Brain pericyte (primary cell): ENCODE measurements around the gene AP2A2.

Experiments
- DNase-seq: peaks from one replicate; pipeline ENCODE4 v3.0.0-alpha.2; 2012; ENCODE audit warnings: low read depth, low spot score

The AP2A2 gene

DNA sequence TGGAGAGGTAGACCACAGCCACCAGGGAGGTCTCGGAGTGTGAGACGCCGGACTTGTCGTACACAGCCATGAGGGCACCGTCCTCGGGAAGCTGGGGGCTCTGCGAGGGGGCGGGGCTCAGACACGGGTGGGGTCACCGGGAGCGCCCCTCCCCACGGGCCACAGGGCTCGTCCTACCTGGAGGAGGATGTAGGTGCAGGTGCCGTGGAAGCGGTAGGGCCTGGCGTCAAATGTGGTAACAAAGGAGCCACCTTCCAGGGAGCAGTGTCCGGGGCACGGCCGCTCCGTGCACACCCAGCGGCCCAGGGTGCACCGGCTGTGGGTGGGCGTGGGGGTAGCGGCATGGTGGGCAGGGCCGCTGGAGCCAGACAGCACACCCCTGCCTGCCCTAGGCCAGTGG, 103.4 kb downstream of the AP2A2 start:
- DNase-seq, result no peak

DNA sequence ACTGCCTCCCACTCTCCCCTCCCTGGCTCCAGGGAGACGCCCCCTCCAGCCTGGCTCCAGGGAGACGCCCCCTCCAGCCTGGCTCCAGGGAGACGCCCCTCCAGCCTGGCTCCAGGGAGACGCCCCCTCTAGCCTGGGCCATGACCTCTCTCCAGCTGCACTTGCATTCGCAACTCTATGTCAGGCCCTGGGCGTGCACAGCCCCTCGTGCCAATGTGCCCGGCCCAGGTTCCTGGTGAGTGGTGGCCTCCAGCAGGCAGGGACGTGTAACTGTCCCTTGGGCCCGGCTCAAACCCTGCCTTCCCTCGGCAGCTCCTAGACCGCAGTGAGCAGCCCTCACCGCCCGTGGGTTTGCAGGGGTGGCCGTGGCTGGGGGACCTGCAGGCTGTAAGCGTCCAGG, 104.0 kb downstream of the AP2A2 start:
- DNase-seq, result no peak

DNA sequence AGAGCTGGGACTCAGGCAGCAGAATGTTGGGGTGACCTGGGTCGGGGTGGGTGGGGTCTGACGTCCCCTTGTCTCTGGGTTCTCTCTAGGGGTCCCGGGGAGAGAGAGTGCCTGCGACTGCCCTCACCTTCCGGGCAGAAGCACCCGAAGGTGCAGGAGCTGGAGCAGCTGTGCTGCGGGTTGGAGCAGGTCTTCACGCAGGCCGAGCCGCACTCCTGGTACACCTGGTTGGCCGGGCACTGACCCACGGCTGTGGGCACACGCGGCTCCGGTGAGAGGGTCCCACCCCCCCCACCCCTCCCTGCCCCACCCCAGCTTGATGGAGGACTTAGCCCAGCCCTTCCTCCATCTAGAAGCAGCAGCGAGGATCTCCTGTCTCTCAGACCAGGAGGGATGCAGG, 104.4 kb downstream of the AP2A2 start:
- DNase-seq, result no peak

DNA sequence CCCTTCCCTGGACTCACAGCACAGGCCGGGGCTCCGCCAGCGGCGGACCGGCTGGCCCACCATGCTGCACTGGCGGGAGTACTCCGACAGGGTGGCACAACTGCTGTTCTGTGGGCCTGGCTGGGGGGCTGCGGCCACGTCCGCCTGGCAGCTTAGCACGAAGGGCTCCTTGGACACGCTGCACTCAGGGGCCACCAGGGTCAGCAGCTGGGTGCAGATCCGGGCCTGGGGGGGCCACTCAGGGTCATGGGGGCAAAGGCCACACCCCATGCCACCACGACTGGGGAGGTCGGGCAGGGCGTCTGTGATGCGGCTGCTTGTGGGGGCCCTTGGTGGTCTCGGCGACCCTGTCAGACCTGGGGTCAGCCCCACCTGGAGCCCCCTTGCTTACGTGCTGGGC, 104.9 kb downstream of the AP2A2 start:
- no peak for DNase-seq

DNA sequence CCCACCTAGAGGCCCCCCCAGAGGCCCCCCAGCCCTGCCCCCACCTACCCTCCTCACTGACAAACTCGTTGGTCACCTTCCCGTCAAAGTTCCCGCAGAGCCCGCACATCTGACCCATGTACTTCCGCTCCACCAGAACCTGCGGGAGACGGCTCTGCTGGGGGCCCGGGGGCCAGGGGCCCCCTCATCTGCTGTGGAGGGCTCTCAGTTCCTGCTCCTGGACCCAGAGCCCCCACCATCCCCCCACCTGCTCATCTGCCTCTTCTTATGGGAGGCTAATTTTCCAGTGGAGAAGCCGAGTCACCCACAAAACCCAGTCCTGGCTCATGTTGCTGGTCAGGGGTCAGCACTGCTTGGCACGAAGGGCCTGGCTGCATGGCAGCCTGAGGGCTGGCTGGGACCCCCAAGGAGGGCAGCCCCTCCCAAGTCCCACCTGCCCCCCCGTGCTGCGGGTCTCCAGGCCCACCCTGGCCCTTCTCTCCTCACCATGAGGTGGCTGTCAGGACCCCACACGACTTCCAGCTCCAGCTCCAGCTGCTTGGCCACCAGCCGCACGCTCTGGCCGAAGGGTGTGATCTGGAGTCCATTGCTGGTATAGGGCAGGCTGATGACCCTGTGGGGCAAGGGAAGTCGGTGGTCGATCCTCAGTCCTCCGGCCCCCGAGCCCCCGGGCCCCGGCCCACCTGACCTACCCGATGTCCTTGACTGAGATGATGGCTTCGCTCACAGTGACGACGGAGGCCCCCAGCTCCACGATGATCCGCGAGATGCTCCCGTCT, 105.6 kb downstream of the AP2A2 start:
- DNase-seq, result no peak

DNA sequence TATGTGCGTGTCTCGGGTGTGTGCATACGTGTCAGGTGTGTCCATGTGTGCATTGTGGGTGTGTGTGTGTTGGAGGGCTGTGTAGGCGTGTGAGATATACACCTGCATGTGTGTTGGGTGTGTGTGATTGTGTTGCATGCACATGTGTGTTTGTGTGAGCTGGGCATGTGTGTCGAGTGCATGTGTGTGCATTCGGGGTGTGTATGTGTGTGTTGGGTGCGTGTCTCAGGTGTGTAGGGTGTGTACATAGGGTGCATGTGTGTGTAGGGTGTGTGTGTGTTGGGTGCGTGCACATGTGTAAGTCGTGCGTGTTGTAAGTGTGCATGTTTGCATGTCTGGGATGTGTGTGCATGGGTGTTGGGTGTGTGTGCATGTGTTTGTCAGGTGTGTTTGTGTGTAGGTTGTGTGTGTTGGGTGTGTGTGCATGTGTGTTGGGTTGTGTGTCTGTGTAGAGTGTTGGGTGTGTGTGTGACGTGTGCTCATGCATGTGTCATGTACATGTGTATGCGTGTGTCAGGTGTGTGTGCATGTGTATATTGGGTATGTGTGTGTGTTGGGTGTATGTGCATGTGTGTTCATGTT, 106.7 kb downstream of the AP2A2 start:
- DNase-seq, result no peak

DNA sequence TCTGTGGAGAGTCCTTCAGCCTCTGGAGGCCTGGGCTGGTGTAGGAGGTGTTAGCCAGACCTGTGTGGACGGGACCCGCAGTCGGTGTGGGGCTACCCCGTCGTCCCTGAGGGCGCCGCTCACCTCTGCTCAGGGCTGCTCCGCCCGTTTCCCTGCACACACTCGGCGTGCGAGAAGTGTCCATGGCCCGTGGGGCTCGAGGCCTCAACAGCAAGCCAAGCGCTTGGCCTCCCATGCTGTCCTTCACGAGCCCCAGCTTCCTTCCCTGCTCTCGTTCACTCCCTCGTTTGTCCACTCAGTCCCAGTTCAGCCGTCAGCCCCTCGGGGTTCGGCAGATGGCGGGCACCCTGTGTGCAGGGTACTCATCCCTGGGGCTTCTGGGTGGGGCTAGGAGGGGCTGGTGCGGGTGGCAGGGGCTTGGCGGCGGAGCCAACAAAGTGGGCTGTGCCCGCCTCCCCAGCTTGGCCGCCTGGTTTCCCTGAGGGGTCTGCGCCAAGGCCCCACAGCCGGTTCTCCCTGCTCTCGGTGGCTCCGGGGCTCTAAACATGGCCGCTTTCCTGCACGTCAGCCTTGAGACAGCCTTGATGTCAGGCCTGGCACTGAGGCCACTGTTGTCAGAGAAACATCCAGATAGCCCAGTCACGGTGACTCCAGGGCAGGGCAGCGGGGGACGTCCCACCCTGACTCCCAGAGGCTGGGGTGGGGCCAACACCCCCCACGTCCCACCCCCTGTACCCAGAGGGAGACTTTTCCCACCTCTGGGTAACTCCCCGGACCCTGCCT, 107.5 kb downstream of the AP2A2 start:
- no peak for DNase-seq

DNA sequence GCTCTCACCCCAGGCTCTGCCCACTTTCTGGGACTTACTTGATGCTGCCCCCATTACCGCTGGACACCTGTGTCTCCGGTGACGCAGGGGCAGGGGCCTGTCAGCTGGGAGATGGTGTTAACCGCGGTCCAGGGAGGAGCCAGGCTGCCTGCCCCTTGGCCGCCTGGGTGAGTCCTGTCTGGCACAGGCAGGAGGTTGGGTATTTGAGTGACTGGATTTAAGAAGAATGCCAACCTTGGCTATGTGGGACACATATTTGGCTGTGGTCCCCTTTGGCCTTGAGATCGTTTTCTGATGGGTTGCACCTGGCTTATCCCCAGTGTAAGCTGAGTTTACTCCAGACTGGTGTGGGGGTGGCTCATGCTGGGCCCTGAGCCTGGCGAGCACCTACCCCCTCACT, 108.3 kb downstream of the AP2A2 start:
- DNase-seq, result no peak

DNA sequence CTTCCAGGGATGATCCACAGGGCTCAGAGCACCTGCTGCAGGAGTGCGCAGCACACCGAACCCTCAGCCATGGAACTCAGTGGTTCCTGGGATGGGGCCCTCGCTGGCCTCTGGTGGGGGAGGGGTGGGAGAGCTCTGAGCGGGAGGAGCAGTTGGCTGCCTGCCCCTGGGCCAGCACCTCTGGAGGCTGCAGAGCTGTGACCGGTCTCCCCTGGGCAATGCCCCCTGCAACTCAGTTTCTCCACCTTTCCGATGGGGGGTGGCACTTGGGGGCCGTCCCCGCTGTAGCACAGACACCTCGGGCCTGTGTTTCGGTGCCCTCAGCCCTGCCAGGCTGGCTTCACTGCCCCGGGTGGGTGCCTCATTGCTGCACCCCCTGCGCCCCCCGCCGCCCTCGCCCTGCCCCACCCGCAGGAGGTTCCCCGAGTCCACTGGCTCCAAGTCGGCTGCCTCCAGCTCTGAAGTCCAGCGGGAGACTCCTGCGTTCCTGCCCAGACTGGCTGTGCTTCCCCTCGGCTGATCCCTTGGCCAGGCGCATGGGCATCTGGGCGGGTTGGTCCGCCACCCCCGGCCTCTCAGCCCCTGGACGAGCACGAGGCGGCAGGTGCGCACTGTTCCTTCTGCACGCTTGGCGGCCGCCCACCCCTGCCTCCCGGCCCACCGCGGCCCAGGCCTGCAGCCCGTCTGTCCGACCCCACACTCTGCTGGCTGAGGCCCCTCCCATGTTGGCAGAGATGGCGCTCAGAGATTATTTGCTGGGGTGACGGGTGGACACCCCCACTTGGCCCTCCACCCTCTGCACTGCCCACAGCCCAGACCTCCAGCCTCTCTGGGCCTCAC, 109.0 kb downstream of the AP2A2 start:
- DNase-seq, result no peak

DNA sequence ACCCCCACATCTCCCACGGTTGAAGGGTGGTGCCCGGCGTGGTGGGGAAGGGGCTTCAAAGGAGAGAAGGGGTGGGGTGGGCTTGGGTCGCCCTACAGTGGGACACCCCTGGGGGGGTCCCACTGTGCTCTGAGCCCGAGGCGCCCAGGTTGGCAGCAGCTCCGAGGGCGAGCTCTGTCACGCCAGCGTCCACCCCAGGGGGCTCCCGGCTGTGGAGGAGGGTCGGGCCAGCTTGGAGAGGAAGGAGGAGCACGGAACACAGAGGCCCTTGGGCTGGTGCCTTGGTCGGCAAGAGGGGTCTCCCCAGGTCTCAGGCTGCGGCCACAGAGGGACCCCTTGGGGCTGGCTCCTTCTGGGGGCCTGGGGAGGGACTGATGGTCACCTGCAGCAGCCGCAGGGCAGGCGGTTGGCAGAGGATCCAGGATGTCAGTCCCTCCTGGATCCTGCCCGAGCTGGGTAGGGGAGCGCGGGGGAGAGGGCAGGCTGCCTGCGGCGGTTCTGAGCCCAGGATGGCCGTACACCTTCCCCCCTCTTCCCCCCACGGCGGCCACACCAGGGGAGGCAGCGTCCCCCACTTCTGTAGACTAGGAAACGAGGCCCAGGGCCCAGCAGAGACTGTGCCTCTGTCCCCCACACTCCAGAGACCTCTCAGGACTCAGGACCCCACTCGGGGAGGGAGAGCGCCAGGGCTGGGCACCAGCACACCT, 110.1 kb downstream of the AP2A2 start:
- DNase-seq, result no peak

DNA sequence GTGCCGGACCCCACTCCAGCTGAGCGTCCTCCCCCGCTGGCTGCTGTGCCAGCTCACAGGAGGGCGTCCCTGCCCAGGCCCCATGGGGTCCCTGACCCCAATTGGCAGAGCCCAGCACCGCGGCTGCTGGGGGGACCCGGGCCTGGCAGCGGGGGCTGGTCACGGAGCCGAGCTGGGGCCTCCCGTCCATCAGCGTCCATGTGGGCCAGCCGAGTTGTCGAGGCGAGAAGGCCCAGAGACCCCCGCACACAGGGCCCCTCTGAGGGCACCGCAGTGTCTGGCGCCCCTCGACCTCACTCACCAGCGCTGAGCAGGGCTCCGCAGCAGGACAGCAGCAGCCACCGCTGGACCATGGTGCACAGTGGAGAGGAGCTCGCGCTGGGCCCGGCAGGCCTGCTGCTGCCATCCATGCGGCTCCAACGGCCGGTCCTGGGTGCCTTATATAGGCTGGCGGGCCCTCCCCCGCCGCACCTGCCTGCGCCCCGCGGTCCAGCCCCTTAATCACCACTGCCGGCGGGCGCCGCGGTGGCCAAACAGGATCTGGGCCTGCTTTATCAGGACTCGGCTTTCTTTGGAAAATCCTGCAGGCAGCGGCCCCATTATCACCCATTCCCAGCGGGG, 110.7 kb downstream of the AP2A2 start, which contains the start of gene MUC6:
Gene MUC6 (minus strand): TSS at position 416 of the 621 bp plus-strand sequence. CDS start 63 bp downstream, at position 353.
- no peak for DNase-seq

DNA sequence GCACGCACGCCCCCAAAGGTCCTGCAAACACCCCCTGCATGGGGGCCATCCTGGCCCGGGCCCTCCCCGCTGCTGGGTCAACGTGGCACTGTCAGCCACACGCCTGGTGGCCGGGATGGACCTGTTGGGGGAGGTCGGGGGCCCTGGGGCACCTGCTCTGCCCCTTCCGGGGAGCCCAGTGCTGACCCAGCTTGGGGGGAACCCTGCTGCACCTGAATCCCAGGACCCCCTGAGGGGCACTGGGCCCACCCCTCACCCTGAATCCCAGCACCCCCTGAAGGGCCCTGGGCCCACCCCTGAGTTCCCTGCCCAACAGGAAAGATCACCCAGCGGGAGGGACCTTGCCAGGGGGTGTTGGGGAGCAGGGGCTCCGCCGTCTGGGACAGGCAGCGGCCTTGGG, 111.3 kb downstream of the AP2A2 start:
- no peak for DNase-seq

DNA sequence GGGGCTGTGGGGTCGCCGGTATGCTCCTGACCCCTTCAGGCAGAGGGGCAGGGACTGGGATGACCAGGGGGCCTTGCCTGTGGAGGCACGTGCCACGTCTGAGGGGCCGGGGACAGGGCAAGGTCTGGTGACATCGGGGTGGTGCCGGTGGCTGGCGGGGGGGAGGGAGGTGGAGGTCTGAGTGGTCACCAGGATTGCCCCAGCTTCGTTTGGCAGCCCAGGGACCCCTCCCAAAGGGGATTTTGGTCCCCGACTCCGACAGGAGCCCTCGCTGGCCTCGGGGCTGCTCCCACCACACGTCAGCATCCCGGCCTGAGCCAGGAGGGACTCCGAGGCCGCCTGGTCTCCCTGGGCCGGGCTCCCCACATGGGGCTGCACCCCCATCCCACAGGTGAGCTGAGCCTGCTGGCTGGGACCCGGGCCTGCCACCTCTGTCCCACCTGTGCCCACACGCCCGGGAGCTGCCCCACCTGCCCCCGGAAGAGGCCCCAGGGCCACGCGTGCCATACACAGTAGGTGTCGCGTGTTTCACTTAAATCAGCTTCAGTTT, 111.9 kb downstream of the AP2A2 start:
- no peak for DNase-seq

DNA sequence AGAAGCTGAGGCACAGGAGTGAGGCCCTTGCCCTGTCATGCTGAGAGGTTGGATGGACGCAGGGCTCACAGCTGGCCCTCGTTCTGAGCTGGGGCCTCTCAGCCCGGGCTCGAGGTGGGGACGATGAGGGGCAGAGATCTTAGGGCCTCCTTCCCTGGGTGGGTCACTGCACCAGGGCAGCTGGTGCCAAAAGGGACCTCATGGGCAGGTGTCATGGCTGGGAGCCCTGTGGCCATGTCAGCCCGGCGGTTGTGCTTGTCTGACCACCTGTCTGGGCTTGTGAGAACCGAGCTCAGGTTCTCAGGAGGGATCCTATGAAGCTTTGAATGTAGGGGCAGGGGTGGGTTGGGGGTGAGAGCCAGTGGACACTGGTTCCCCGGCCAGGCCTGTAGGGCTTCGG, 112.7 kb downstream of the AP2A2 start:
- DNase-seq, result no peak

DNA sequence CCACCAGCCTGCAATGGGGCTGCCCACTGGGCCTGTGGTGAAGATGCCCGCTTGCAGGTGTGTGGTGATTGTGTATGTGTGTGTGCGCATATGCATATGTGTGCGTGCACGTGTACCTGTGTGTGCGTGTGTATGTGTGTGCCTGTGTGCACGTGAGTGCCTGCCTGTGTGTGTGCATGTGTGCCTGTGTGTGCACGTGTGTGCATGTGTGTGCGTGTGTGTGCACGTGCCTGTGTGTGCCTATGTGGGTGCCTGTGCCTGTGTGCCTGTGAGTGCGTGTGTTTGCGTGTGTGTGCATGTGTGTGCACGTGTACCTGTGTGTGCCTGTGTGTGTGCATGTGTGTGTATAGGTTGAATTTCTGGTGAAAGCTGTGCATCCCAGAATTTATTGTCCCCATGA, 113.3 kb downstream of the AP2A2 start:
- DNase-seq, result no peak

DNA sequence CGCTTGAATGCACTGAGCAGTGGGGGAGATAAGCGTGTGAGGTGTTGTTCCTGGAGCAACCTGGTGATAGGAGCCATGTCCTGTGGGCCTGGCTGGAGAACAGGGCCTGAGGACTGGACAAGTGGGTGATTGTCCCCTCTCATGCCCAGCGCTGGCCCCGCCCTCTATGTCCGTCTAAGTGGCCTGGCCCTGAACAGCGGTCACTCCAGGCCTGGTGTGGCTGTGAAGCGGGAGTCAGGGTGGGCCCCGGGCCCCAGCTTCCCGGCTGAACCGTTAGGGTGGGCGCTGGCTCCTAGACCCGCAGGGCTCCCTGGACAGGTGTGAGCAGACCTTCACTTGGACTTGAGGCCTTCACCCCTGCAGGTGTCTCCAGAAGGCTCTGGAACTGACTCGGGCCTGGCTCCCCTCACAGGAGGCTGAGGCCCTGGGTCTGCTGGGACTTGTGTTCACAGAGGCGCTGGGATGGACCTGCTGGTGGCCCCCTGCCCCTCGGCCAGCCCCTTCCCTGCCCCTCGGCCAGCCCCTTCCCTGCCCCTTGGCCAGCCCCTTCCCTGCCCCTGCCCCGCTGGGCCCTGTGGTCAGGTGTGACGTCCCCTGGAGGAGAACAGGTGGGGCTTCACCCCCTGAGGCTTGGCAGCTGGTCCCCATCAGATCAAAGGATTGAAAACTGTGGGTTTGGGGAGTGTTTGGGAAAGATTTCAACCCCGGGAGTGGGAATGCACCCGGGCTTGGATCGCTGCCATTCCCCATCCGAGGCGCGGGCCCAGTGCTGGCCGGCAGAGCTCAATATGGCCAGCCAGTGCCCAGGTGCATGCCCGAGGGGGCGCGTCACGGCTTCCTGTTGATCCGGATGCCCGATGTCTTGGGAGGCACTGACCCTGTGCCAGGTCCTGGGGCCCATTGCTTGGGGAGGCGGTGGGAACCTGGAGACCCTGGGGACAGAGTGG, 114.1 kb downstream of the AP2A2 start:
- no peak for DNase-seq

DNA sequence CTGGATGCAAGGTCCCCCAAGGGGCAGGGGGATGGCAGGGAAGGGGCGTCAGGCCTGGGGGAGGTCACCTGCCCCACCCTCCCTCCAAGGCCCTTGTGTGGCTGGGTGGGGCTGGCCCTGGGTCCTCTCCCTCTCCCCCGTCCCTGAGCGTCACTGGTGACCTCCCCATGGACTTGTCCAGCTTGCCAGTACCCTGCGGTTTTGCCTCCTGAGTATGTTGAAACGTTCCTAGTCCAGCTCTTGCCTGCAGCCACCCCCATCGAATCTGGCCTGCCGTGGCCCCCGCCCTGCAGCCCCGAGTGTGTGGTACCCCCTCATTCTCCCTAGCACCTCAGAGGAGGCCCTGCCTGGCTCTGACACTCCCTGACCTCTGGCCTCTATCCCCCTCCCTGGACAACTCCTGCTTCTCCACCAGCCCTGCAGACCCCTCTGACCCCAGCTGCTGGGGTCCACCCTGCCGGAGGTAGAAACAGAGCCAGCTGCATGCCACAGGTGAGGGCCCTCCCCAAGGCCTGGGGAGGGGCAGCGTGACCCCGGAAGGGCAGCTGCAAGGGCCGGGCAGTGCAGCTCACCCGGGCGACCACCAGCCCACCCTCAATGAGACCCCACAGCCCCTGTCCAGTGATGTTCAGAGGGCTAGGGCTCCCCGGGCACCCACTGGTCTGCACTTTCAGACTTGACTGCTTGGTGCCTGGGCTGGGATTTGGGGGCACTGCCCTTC, 114.9 kb downstream of the AP2A2 start:
- DNase-seq, result no peak

DNA sequence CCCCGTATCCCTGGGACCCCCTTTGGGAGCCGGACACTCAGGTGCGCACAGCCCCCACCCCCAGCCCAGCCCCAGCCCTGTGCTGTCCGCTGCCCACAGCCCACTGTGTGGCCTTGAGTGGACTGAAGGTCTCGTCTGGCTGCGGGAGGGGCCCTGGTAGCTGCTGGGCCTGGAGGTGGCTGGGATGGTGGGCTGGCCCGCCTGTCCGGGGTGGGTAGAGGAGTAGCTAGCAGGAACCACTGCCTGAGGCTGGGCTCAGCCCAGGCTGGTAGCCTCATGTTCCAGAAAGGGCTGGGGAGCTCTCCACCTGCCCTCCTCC, 115.4 kb downstream of the AP2A2 start:
- no peak for DNase-seq

DNA sequence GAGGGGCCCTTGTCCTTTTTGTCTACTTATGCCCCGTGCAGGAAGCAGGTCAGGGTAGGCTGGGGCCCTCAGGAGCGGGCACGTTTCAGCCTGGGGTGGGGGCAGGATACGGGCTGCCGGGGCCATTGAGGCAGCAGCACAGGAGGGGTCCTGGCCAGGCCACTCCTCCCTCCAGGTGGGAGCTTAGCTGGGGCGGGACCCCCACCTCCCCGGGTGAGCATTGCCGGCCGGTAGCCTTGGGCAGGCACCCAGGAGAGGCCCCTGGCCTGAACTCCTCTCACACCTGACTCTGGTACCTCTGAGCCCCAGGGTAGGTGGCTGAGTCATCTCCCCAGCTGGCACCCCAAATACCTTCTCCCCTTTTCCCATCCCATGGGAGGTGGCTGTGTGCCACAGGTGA, 115.8 kb downstream of the AP2A2 start:
- DNase-seq, result no peak
